Liver (tissue), 3 donors: ENCODE measurements around the gene CDH1.

Source experiments
- EGR1 ChIP-seq, 2 donors: IDR thresholded peaks; 2 replicates each; pipeline ENCODE4 v1.6.1; 2016 to 2018; ENCODE audit warnings: antibody characterized with exemption in 2 of 2, low read depth in 2 of 2
- GABPA ChIP-seq, 2 donors: IDR thresholded peaks in 1 of 2; conservative IDR thresholded peaks in 1 of 2; 2 replicates each; pipeline ENCODE4 v1.6.1; 2016; ENCODE audit warnings: antibody characterized with exemption in 2 of 2, mild to moderate bottlenecking in 1 of 2, moderate library complexity in 1 of 2
- TF ChIP-seq, protein P1 (sequence below): fragments of 150-350 bp; IDR thresholded peaks from 2 replicates; pipeline ENCODE4 v1.5.1; 2017; ENCODE audit warnings: improper control_type of control experiment, low read depth, low read length; ENCODE audit not compliant: missing input control
- TF ChIP-seq, protein P2 (sequence below): IDR thresholded peaks from 2 replicates; pipeline ENCODE4 v1.6.1; 2016; ENCODE audit warnings: antibody characterized with exemption
- TF ChIP-seq, protein P3 (sequence below): IDR thresholded peaks from 2 replicates; pipeline ENCODE4 v1.6.1; 2016; ENCODE audit warnings: antibody characterized with exemption, mild to moderate bottlenecking
- donor health status: healthy.
- donor health status: healthy.

DNA sequence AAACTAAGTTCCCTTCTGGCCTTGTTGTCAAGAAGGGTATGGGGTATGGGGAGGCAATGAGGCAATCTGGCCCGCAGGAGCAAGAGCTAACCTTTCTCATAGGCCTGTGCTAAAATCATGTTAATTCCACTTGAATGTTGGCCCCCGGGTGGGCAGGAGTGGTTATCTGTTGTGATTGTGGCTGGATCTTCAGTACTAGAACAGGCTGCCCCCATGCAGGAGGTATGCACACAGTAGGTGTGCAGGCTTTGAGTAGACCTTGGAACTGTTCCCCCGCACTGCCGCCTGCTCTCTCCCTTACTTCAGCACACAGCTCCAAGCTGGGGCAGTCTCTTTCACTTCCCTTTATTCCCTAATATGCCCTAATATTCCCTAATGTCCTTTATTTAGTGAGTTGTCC, 53.9 kb downstream of the CDH1 start:
- TF ChIP-seq, protein P1, sequence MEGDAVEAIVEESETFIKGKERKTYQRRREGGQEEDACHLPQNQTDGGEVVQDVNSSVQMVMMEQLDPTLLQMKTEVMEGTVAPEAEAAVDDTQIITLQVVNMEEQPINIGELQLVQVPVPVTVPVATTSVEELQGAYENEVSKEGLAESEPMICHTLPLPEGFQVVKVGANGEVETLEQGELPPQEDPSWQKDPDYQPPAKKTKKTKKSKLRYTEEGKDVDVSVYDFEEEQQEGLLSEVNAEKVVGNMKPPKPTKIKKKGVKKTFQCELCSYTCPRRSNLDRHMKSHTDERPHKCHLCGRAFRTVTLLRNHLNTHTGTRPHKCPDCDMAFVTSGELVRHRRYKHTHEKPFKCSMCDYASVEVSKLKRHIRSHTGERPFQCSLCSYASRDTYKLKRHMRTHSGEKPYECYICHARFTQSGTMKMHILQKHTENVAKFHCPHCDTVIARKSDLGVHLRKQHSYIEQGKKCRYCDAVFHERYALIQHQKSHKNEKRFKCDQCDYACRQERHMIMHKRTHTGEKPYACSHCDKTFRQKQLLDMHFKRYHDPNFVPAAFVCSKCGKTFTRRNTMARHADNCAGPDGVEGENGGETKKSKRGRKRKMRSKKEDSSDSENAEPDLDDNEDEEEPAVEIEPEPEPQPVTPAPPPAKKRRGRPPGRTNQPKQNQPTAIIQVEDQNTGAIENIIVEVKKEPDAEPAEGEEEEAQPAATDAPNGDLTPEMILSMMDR, result no peak
- TF ChIP-seq, protein P2, sequence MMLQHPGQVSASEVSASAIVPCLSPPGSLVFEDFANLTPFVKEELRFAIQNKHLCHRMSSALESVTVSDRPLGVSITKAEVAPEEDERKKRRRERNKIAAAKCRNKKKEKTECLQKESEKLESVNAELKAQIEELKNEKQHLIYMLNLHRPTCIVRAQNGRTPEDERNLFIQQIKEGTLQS, result no peak
- TF ChIP-seq EGR1 (IDR thresholded peaks at IDR 0.05; ENCODE audit: low read depth in 2 of 2) (no peak), GABPA (IDR thresholded peaks at IDR 0.05 in 1 of 2, conservative IDR thresholded peaks at IDR 0.05 in 1 of 2) (no peak)
- TF ChIP-seq, protein P3, sequence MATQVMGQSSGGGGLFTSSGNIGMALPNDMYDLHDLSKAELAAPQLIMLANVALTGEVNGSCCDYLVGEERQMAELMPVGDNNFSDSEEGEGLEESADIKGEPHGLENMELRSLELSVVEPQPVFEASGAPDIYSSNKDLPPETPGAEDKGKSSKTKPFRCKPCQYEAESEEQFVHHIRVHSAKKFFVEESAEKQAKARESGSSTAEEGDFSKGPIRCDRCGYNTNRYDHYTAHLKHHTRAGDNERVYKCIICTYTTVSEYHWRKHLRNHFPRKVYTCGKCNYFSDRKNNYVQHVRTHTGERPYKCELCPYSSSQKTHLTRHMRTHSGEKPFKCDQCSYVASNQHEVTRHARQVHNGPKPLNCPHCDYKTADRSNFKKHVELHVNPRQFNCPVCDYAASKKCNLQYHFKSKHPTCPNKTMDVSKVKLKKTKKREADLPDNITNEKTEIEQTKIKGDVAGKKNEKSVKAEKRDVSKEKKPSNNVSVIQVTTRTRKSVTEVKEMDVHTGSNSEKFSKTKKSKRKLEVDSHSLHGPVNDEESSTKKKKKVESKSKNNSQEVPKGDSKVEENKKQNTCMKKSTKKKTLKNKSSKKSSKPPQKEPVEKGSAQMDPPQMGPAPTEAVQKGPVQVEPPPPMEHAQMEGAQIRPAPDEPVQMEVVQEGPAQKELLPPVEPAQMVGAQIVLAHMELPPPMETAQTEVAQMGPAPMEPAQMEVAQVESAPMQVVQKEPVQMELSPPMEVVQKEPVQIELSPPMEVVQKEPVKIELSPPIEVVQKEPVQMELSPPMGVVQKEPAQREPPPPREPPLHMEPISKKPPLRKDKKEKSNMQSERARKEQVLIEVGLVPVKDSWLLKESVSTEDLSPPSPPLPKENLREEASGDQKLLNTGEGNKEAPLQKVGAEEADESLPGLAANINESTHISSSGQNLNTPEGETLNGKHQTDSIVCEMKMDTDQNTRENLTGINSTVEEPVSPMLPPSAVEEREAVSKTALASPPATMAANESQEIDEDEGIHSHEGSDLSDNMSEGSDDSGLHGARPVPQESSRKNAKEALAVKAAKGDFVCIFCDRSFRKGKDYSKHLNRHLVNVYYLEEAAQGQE, result no peak
